Measurements from ENCODE around the gene EFEMP1. TPM values are rescaled to one million over a fixed set of nuclear protein-coding genes. Genes with fewer than 3 reads are reported as not detected.
"Not testable (repeated sequence)": the region's sequence is repeated elsewhere in the genome, so short reads cannot be mapped to it uniquely, and the experiment has no call there.

Gene EFEMP1
- total and polyA plus RNA-seq, 2 experiments from 2014 or later, result 54.6 to 63.4 TPM

GRCh38 chr2:55837073-55837472 lies 86.5 kb downstream of the EFEMP1 start:
- no peaks in the 10 kb centered on the region for H3K36me3 ChIP-seq (replicated peaks; ENCODE audit: insufficient read depth, low read depth)
- no peaks in the 10 kb centered on the region for H3K9me3 ChIP-seq (ENCODE audit: low read depth)
- no peaks in the 10 kb centered on the region for H3K27me3 ChIP-seq
- no peaks in the 10 kb centered on the region for H3K9me2 ChIP-seq (replicated peaks; ENCODE audit: insufficient read depth)
- no peak overlapping the region for H2AFZ ChIP-seq
- no peak overlapping the region for H3K27ac ChIP-seq
- 51% methylated on average over 9 of the region's 9 CpGs for WGBS (ENCODE audit: low lambda C conversion rate, missing lambda C conversion rate)
- TF ChIP-seq EZH2 (IDR thresholded peaks at IDR 0.05; ENCODE audit: borderline replicate concordance) (no peak), CTCF (IDR thresholded peaks at IDR 0.05; ENCODE audit: poor library complexity) (no peak), EZH2phosphoT487 (IDR thresholded peaks at IDR 0.05; ENCODE audit: low read depth, severe bottlenecking, unreplicated experiment) (no peak)
- no peaks in the 10 kb centered on the region for H4K20me1 ChIP-seq (ENCODE audit: insufficient read depth, poor library complexity, severe bottlenecking)
- no peak overlapping the region for H3K4me2 ChIP-seq
- no peak overlapping the region for H3K4me3 ChIP-seq
- DNase-seq (ENCODE audit: low spot score), result no peak
- H3K79me2 ChIP-seq, result no peaks in the 10 kb centered on the region
- peaks cover 25% of the 10 kb centered on the region for H3K4me1 ChIP-seq (ENCODE audit: insufficient read depth)

- H3K27ac ChIP-seq, H3K4me3 ChIP-seq: not testable (repeated sequence)
- 92% methylated on average over 2 of the region's 2 CpGs for WGBS (ENCODE audit: low lambda C conversion rate, missing lambda C conversion rate)
Measured at GRCh38 chr2:55831671-55832410, 91.7 kb downstream of the EFEMP1 start.

GRCh38 chr2:55827855-55828254 lies 95.7 kb downstream of the EFEMP1 start:
- Histone ChIP-seq H2AFZ (no peak overlapping the region), H3K9me2 (replicated peaks; ENCODE audit: insufficient read depth) (no peaks in the 10 kb centered on the region), H3K4me3 (no peak overlapping the region), H3K4me2 (no peak overlapping the region), H3K36me3 (replicated peaks; ENCODE audit: insufficient read depth, low read depth) (no peaks in the 10 kb centered on the region), H3K27me3 (no peaks in the 10 kb centered on the region), H3K27ac (no peak overlapping the region), H4K20me1 (ENCODE audit: insufficient read depth, poor library complexity, severe bottlenecking) (no peaks in the 10 kb centered on the region), H3K4me1 (ENCODE audit: insufficient read depth) (no peaks in the 10 kb centered on the region), H3K79me2 (no peaks in the 10 kb centered on the region), H3K9me3 (ENCODE audit: low read depth) (no peaks in the 10 kb centered on the region)
- no peak for DNase-seq (ENCODE audit: low spot score)
- TF ChIP-seq EZH2phosphoT487 (IDR thresholded peaks at IDR 0.05; ENCODE audit: low read depth, severe bottlenecking, unreplicated experiment) (no peak), EZH2 (IDR thresholded peaks at IDR 0.05; ENCODE audit: borderline replicate concordance) (no peak), CTCF (IDR thresholded peaks at IDR 0.05; ENCODE audit: poor library complexity) (no peak)
- WGBS (ENCODE audit: low lambda C conversion rate, missing lambda C conversion rate), result 75% methylated on average over 1 of the region's 1 CpG

More at GRCh38 chr2:55831671-55832410, 91.7 kb downstream of the EFEMP1 start:
- not testable (repeated sequence) for H3K79me2 ChIP-seq; H3K9me3 ChIP-seq (ENCODE audit: low read depth); H3K27me3 ChIP-seq; H4K20me1 ChIP-seq (ENCODE audit: insufficient read depth, poor library complexity, severe bottlenecking); H3K4me2 ChIP-seq; H3K36me3 ChIP-seq (replicated peaks; ENCODE audit: insufficient read depth, low read depth); H3K9me2 ChIP-seq (replicated peaks; ENCODE audit: insufficient read depth); H3K4me1 ChIP-seq (ENCODE audit: insufficient read depth); DNase-seq (ENCODE audit: low spot score); H2AFZ ChIP-seq

- not testable (repeated sequence) for H3K4me3 ChIP-seq; H3K9me2 ChIP-seq (replicated peaks; ENCODE audit: insufficient read depth); H3K9me3 ChIP-seq (ENCODE audit: low read depth); H3K79me2 ChIP-seq; H3K4me2 ChIP-seq; H3K27ac ChIP-seq; H3K27me3 ChIP-seq; H3K4me1 ChIP-seq (ENCODE audit: insufficient read depth); H3K36me3 ChIP-seq (replicated peaks; ENCODE audit: insufficient read depth, low read depth); H2AFZ ChIP-seq; H4K20me1 ChIP-seq (ENCODE audit: insufficient read depth, poor library complexity, severe bottlenecking); DNase-seq (ENCODE audit: low spot score)
- WGBS (ENCODE audit: low lambda C conversion rate, missing lambda C conversion rate), result 80% methylated on average over 2 of the region's 2 CpGs
Measured at GRCh38 chr2:55827428-55827827, 96.2 kb downstream of the EFEMP1 start.

All from hepatocyte (in vitro differentiated cells).